Osteocyte (in vitro differentiated cells): ENCODE results near the gene SLC22A23. TPM values are rescaled to one million over a fixed set of nuclear protein-coding genes. Genes with fewer than 3 reads are reported as not detected.
"Not testable (repeated sequence)": the region's sequence is repeated elsewhere in the genome, so short reads cannot be mapped to it uniquely, and the experiment has no call there.

Source experiments
- DNase-seq: peaks from one replicate; pipeline ENCODE4 v3.0.0; 2021; ENCODE audit warnings: mixed read lengths; ENCODE audit not compliant: unreplicated experiment; ENCODE audit errors: extremely low spot score
- H3K27ac Mint-ChIP-seq: one replicate; pipeline ENCODE4 v1.8.0; 2021; ENCODE audit warnings: mild to moderate bottlenecking, mixed read lengths; ENCODE audit not compliant: unreplicated experiment
- H3K27me3 Mint-ChIP-seq: one replicate; pipeline ENCODE4 v1.8.0; 2021; ENCODE audit warnings: mixed read lengths; ENCODE audit not compliant: unreplicated experiment
- H3K36me3 Mint-ChIP-seq: one replicate; pipeline ENCODE4 v1.8.0; 2021; ENCODE audit warnings: mixed read lengths; ENCODE audit not compliant: unreplicated experiment
- H3K4me1 Mint-ChIP-seq: one replicate; pipeline ENCODE4 v1.8.0; 2021; ENCODE audit warnings: mixed read lengths; ENCODE audit not compliant: unreplicated experiment
- H3K4me3 Mint-ChIP-seq: one replicate; pipeline ENCODE4 v1.8.0; 2021; ENCODE audit warnings: mild to moderate bottlenecking, moderate library complexity, mixed read lengths; ENCODE audit not compliant: unreplicated experiment
- H3K9me3 Mint-ChIP-seq: one replicate; pipeline ENCODE4 v1.8.0; 2021; ENCODE audit warnings: mixed read lengths; ENCODE audit not compliant: unreplicated experiment
- total RNA-seq: library from RNA; stranded (reverse); gene quantifications from 2 replicates; pipeline ENCODE4 v1.2.1, GENCODE V29; 2021
- TF ChIP-seq, protein P1 (sequence below): fragments of 200-600 bp; sonication (generic); IDR thresholded peaks from 2 replicates; pipeline ENCODE4 v1.5.0; 2021; ENCODE audit warnings: antibody characterized with exemption, mild to moderate bottlenecking, moderate library complexity

The SLC22A23 gene
- total RNA-seq, 1 donor from 2014 or later, result 10.4 TPM

DNA sequence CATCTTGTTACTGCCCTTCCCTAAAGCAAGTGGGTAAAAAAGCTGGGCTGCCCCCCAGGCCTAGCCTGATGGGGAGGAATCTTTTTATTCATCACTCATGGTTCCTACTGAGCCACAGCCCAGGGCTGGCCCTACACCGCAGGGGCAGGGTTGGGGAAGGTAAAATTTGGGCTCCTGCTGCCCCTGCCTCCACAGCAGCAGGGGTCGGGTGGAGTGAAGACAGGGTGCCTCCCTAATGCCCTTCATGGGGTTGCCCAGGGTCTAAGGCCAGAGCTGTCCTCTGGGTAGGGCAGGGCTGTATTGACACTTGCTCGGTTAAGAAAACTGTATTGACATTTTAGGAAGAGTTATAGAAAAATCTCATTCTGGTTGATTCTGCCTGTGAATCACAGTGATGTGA lies 207.0 kb downstream of the SLC22A23 start:
- H3K36me3 Mint-ChIP-seq, result no peaks in the 10 kb centered on the region
- H3K27ac Mint-ChIP-seq, result peak overlapping the region; percentile 31
- no peaks in the 10 kb centered on the region for H3K27me3 Mint-ChIP-seq
- no peak overlapping the region for H3K4me3 Mint-ChIP-seq
- TF ChIP-seq, protein P1, sequence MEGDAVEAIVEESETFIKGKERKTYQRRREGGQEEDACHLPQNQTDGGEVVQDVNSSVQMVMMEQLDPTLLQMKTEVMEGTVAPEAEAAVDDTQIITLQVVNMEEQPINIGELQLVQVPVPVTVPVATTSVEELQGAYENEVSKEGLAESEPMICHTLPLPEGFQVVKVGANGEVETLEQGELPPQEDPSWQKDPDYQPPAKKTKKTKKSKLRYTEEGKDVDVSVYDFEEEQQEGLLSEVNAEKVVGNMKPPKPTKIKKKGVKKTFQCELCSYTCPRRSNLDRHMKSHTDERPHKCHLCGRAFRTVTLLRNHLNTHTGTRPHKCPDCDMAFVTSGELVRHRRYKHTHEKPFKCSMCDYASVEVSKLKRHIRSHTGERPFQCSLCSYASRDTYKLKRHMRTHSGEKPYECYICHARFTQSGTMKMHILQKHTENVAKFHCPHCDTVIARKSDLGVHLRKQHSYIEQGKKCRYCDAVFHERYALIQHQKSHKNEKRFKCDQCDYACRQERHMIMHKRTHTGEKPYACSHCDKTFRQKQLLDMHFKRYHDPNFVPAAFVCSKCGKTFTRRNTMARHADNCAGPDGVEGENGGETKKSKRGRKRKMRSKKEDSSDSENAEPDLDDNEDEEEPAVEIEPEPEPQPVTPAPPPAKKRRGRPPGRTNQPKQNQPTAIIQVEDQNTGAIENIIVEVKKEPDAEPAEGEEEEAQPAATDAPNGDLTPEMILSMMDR, result no peak
- peaks cover 45% of the 10 kb centered on the region for H3K4me1 Mint-ChIP-seq
- peaks cover 6% of the 10 kb centered on the region for H3K9me3 Mint-ChIP-seq
- DNase-seq, result no peak

DNA sequence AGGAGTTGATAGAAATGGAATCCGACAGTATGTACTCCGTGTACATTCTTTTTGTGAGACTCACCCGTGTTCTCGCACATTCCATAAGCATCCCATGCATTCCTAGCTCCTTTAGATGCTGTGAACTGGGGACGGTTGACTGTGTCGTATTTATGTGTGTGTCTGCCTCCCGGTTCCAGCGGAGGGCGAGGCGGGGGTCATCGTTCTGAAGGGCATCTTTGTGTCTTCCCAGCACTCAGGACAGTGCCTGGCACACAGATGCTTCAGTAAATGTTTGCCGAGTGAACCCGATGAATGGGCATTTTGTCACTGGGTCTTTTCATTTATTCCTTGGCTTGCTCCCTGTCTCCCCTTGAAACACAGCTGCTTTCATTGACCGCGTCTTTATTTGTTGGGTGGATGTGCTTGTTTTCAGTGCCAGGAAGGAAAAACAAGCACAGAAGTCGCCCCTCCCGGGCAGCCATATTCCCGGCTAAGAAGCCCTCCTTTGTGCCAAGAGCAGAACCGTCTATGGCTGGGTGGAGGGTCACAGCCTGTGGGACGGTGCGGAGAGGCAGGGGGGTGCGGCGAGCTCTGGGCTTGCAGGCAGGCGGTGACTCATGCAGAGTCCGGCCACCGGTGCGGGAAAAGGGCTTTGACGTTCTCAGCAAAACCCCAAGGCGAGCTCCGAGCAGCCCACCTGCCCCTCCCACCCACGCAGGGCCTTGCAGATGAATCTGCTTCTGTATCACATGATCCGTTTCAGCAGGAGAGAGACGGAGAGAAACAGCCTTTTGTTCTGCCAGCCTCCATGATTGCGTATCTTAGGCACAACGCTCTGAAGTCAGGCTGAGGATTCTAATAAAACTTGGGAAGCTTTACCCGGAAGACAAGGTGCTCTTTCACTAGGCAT lies 209.3 kb downstream of the SLC22A23 start:
- Mint-ChIP-seq H3K27ac (peak overlapping the region; percentile 96), H3K27me3 (no peaks in the 10 kb centered on the region), H3K36me3 (peaks cover 2% of the 10 kb centered on the region), H3K4me3 (peak overlapping the region; percentile 74), H3K4me1 (peaks cover 45% of the 10 kb centered on the region), H3K9me3 (peaks cover 7% of the 10 kb centered on the region)
- no peak for DNase-seq
- TF ChIP-seq, protein P1, result no peak

DNA sequence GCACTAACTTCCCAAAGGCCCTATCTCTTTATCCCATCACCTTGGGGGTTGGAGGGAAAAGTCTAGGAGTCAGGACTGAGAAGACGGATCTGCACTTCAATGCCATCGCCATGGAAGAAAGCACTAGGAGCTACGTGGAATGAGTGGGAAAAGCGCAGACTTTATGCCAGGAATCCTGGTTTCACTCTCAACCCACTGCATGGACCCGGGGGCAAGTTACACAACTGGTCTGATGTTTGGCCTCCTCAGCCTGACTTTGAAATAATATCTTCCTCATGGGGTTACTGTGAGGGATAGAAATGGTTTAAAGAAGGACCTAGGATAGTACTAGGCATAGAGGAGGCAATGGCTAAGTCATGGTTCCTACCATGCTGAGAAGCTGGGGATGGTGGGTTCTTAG lies 211.6 kb downstream of the SLC22A23 start:
- peaks cover 31% of the 10 kb centered on the region for H3K4me1 Mint-ChIP-seq
- no peak for DNase-seq
- TF ChIP-seq, protein P1, result no peak
- peaks cover 7% of the 10 kb centered on the region for H3K9me3 Mint-ChIP-seq
- H3K27me3 Mint-ChIP-seq, result no peaks in the 10 kb centered on the region
- H3K36me3 Mint-ChIP-seq, result peaks cover 2% of the 10 kb centered on the region
- no peak overlapping the region for H3K27ac Mint-ChIP-seq
- H3K4me3 Mint-ChIP-seq, result no peak overlapping the region

DNA sequence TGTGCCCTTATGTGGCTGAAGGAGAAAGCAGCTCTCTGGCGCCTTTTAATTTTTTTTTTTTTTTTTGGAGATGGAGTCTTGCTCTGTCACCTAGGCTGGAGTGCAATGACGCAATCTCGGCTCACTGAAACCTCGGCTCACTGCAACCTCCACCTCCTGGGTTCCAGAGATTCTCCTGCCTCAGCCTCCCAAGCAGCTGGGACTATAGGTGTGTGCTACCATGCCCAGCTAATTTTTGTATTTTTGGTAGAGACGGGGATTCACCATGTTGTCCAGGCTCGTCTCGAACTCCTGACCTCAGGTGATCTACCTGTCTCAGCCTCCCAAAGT lies 212.1 kb downstream of the SLC22A23 start:
- H3K36me3 Mint-ChIP-seq, DNase-seq, H3K9me3 Mint-ChIP-seq, H3K27ac Mint-ChIP-seq, H3K4me3 Mint-ChIP-seq, H3K27me3 Mint-ChIP-seq: not testable (repeated sequence)
- H3K4me1 Mint-ChIP-seq, result peaks cover 31% of the 10 kb centered on the region

DNA sequence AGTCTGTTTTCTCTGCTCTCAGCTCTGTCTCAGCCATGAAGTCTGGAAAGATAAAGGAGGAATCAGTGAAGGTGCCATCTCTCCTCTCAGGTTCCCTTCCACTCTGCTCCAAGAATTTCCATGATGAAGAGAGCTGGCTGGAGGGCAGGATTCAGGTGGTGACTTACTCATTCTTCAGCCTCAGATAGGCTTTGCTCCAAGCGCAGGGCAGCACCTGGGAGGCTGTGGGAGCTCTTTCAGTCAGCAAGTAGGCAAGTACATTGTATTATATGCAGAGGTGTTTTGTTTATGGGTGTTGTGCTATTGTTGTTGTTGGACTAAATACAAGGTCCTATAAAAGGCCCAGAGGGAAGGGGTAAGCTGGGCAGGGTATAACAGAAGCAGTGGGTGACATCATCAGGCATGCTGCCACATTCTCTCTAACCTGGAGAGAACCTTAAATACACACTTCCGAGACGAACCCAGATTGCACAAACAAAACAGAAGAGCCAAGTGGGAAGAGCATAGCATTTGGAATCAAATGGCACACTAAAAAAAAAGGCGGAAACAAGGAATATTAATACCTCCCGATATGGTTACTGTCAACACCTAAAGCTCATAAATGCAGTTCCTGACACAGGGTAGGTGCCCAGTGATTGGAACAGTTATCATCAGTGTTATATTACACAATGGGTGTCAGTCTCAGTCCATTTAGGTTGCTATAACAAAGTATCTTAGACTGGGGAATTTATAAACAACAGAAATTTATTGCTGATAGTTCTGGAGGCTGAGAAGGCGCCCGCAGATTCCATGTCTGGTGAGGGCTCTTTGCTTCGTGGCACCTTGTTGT lies 212.6 kb downstream of the SLC22A23 start:
- H3K27ac Mint-ChIP-seq, result no peak overlapping the region
- no peak for DNase-seq
- peaks cover 7% of the 10 kb centered on the region for H3K9me3 Mint-ChIP-seq
- peaks cover 2% of the 10 kb centered on the region for H3K36me3 Mint-ChIP-seq
- no peaks in the 10 kb centered on the region for H3K27me3 Mint-ChIP-seq
- peaks cover 26% of the 10 kb centered on the region for H3K4me1 Mint-ChIP-seq
- TF ChIP-seq, protein P1, result no peak
- H3K4me3 Mint-ChIP-seq, result no peak overlapping the region
